Stimulated activated CD8-positive, alpha-beta memory T cell treated with anti-CD3 and anti-CD28 coated beads, Interleukin-15, amount 100 ng/mL, for 1 hour (primary cell): ENCODE data around the gene SENP1.

Experiments
- DNase-seq: peaks from one replicate; pipeline ENCODE4 v3.0.0-alpha.2; 2020; ENCODE audit warnings: low read depth

Gene SENP1

GRCh38 chr12:48036818-48037217 lies 69.1 kb downstream of the SENP1 start:
- DNase-seq: no peak

GRCh38 chr12:48034835-48035805 lies 70.8 kb downstream of the SENP1 start:
- DNase-seq: no peak

GRCh38 chr12:48033451-48033850 lies 72.4 kb downstream of the SENP1 start:
- no peak for DNase-seq

- no peak for DNase-seq
These were observed 73.3 kb downstream of the SENP1 start for GRCh38 chr12:48032597-48032996.

GRCh38 chr12:48031135-48031960 lies 74.5 kb downstream of the SENP1 start:
- no peak for DNase-seq

- no peak for DNase-seq
These were observed 75.7 kb downstream of the SENP1 start for GRCh38 chr12:48030173-48030650.

- DNase-seq: no peak
These were observed 76.2 kb downstream of the SENP1 start for GRCh38 chr12:48029491-48030172.

- DNase-seq: no peak
These were observed 77.1 kb downstream of the SENP1 start for GRCh38 chr12:48028541-48029431.

GRCh38 chr12:48027183-48028002 lies 78.5 kb downstream of the SENP1 start:
- no peak for DNase-seq

GRCh38 chr12:48026060-48026827 lies 79.6 kb downstream of the SENP1 start:
- DNase-seq: no peak

GRCh38 chr12:48025281-48025680 lies 80.6 kb downstream of the SENP1 start:
- DNase-seq: no peak

- no peak for DNase-seq
These were observed 81.1 kb downstream of the SENP1 start for GRCh38 chr12:48024735-48025134.

- no peak for DNase-seq
These were observed 82.5 kb downstream of the SENP1 start for GRCh38 chr12:48023386-48023785.

GRCh38 chr12:48022676-48023385 lies 83.0 kb downstream of the SENP1 start:
- DNase-seq: no peak

GRCh38 chr12:48022180-48022521 lies 83.7 kb downstream of the SENP1 start:
- DNase-seq: no peak

GRCh38 chr12:48021485-48022179 lies 84.2 kb downstream of the SENP1 start:
- no peak for DNase-seq

GRCh38 chr12:48019639-48020265 lies 86.1 kb downstream of the SENP1 start:
- DNase-seq: no peak

GRCh38 chr12:48018618-48018995 lies 87.3 kb downstream of the SENP1 start:
- no peak for DNase-seq
